Measurements from ENCODE around the gene MAPK11.

Gene MAPK11

DNA sequence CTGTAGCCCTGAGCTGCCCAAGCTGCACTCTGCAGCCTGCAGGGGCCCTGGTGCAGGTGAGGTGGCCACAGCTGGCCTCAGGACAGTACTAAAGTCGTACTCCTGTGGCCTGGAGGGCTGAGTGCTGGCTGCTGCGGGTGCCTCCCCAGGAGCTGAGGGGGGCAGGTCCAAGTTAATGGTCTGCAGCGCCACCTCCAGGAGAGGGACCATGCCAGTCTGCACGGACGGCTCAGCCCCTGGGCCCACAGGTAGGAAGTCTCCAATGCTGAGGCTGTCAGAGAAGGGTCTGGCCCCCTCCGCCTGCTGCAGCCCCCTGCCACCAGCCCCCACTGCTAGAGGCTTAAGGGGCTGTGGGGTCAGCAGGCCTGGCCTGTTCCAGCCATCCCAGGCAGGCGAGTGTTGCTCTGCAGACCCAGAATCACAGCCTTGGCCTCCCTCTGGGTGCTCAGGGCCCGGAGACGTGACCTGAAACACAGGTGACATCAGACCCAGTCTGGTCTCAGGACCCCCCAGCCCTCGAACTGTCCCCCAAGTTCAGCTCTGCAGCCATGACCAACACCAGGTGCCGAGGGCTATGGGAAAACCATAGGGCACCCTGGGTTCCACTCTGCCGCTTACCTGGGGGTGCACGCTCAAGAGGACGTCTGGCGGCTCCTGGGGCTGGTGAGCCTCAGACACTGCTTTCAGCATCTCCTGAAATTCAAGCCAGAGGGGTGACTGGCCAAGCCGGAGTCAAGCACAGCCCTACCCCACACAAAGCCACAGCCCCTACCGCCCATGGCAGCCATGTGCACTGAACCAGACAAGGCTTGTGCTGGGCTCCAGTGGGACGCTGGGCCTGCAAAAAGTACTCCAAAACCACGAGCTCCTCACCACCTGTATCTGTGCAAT lies 48.5 kb downstream of the MAPK11 start:
- no peaks in the 10 kb centered on the region for H3K27me3 ChIP-seq (ENCODE audit: control insufficient read depth, insufficient read depth, low read length)
- no peak overlapping the region for H3K27ac ChIP-seq (ENCODE audit: low read depth, low read length)
- H3K36me3 ChIP-seq (ENCODE audit: control insufficient read depth, insufficient read depth, low read length) = peaks cover 44% of the 10 kb centered on the region

GRCh38 chr22:50220603-50221409 lies 49.4 kb downstream of the MAPK11 start:
- H3K27me3 ChIP-seq (ENCODE audit: control insufficient read depth, insufficient read depth, low read length) = no peaks in the 10 kb centered on the region
- H3K36me3 ChIP-seq (ENCODE audit: control insufficient read depth, insufficient read depth, low read length) = peaks cover 45% of the 10 kb centered on the region
- no peak overlapping the region for H3K4me3 ChIP-seq (ENCODE audit: low read length)
- H3K27ac ChIP-seq (ENCODE audit: low read depth, low read length) = no peak overlapping the region
- H3K9ac ChIP-seq (ENCODE audit: low read length) = no peak overlapping the region
- peaks cover 5% of the 10 kb centered on the region for H3K4me1 ChIP-seq (ENCODE audit: control insufficient read depth, insufficient read depth, low read length)

More for the DNA sequence above, 48.5 kb downstream of the MAPK11 start:
- H3K4me1 ChIP-seq (ENCODE audit: control insufficient read depth, insufficient read depth, low read length) = peaks cover 5% of the 10 kb centered on the region
- H3K9ac ChIP-seq (ENCODE audit: low read length) = no peak overlapping the region
- H3K4me3 ChIP-seq (ENCODE audit: low read length) = no peak overlapping the region

- no peaks in the 10 kb centered on the region for H3K27me3 ChIP-seq (ENCODE audit: control insufficient read depth, insufficient read depth, low read length)
- H3K4me1 ChIP-seq (ENCODE audit: control insufficient read depth, insufficient read depth, low read length) = peaks cover 5% of the 10 kb centered on the region
- H3K9ac ChIP-seq (ENCODE audit: low read length) = no peak overlapping the region
- no peak overlapping the region for H3K27ac ChIP-seq (ENCODE audit: low read depth, low read length)
- peaks cover 51% of the 10 kb centered on the region for H3K36me3 ChIP-seq (ENCODE audit: control insufficient read depth, insufficient read depth, low read length)
- no peak overlapping the region for H3K4me3 ChIP-seq (ENCODE audit: low read length)
Measured at GRCh38 chr22:50219800-50220602, 50.2 kb downstream of the MAPK11 start.

GRCh38 chr22:50218996-50219727 lies 51.0 kb downstream of the MAPK11 start:
- Histone ChIP-seq H3K4me3 (ENCODE audit: low read length) (no peak overlapping the region), H3K9ac (ENCODE audit: low read length) (no peak overlapping the region), H3K27ac (ENCODE audit: low read depth, low read length) (no peak overlapping the region), H3K4me1 (ENCODE audit: control insufficient read depth, insufficient read depth, low read length) (peaks cover 5% of the 10 kb centered on the region), H3K27me3 (ENCODE audit: control insufficient read depth, insufficient read depth, low read length) (no peaks in the 10 kb centered on the region), H3K36me3 (ENCODE audit: control insufficient read depth, insufficient read depth, low read length) (peaks cover 53% of the 10 kb centered on the region)

GRCh38 chr22:50218153-50218995 lies 51.8 kb downstream of the MAPK11 start:
- Histone ChIP-seq H3K27me3 (ENCODE audit: control insufficient read depth, insufficient read depth, low read length) (no peaks in the 10 kb centered on the region), H3K27ac (ENCODE audit: low read depth, low read length) (no peak overlapping the region), H3K36me3 (ENCODE audit: control insufficient read depth, insufficient read depth, low read length) (peaks cover 50% of the 10 kb centered on the region), H3K4me3 (ENCODE audit: low read length) (no peak overlapping the region), H3K9ac (ENCODE audit: low read length) (no peak overlapping the region), H3K4me1 (ENCODE audit: control insufficient read depth, insufficient read depth, low read length) (peaks cover 5% of the 10 kb centered on the region)

DNA sequence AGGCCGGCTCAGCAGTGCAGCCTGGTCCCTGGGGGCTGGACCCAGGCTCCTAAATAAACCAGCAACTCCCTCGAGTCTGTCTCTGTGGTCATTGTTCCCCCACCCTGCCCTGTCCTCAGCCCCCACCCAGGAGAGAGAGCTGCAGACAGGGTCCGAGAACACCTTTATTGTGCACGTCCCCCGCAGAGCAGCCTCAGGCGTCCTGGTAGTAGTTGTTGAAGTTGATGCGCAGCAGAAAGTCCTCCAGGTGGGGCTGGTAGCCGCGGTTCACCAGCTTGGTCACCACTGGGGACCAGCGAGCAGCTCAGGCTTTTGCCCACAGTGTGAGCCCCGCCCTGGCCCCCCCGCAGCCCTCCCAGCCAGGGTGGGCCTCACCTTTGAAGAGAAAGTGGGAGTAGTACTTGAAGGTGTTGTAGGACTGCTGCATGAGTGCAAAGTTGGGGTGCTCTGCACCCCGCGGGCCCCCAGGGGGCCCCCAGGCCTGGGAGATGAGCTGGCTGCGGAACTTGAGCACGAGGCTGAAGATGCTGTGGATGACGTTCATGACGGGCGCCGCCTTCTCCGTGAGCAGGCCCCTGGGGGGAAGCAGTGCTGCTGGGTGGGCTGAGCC lies 52.5 kb downstream of the MAPK11 start:
- Histone ChIP-seq H3K4me1 (ENCODE audit: control insufficient read depth, insufficient read depth, low read length) (peaks cover 5% of the 10 kb centered on the region), H3K4me3 (ENCODE audit: low read length) (no peak overlapping the region), H3K36me3 (ENCODE audit: control insufficient read depth, insufficient read depth, low read length) (peaks cover 50% of the 10 kb centered on the region), H3K27ac (ENCODE audit: low read depth, low read length) (no peak overlapping the region), H3K9ac (ENCODE audit: low read length) (no peak overlapping the region), H3K27me3 (ENCODE audit: control insufficient read depth, insufficient read depth, low read length) (no peaks in the 10 kb centered on the region)

DNA sequence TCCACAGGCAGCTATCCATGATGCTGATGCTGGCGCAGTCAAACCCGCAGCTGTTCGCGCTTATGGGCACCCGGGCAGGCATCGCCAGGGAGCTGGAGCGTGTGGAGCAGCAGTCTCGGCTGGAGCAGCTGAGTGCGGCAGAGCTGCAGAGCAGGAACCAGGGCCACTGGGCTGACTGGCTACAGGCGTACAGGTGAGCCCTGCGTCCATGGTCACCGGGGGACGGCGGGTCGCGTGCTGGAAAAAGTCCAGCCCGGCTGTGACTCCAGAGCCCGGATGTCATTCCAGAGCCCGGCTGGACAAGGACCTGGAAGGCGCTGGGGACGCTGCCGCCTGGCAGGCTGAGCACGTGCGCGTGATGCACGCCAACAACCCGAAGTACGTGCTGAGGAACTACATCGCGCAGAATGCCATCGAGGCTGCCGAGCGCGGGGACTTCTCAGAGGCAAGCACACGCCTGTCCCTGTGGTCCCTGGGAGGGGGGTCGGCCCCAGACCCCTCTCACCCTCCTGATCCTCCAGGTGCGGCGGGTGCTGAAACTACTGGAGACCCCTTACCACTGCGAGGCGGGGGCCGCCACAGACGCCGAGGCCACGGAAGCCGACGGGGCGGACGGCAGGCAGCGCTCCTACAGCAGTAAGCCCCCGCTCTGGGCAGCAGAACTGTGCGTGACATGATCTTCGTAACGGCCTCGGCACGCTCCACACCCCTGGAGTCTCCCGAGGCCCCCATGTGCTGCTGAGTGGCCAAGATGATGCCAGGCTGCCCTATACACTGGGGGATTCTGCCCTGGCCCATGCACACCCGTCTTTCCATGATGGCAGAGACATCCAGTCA lies 53.3 kb downstream of the MAPK11 start:
- no peak overlapping the region for H3K27ac ChIP-seq (ENCODE audit: low read depth, low read length)
- peaks cover 5% of the 10 kb centered on the region for H3K4me1 ChIP-seq (ENCODE audit: control insufficient read depth, insufficient read depth, low read length)
- H3K9ac ChIP-seq (ENCODE audit: low read length) = no peak overlapping the region
- no peak overlapping the region for H3K4me3 ChIP-seq (ENCODE audit: low read length)
- no peaks in the 10 kb centered on the region for H3K27me3 ChIP-seq (ENCODE audit: control insufficient read depth, insufficient read depth, low read length)
- peaks cover 44% of the 10 kb centered on the region for H3K36me3 ChIP-seq (ENCODE audit: control insufficient read depth, insufficient read depth, low read length)

- Histone ChIP-seq H3K4me3 (ENCODE audit: low read length) (no peak overlapping the region), H3K4me1 (ENCODE audit: control insufficient read depth, insufficient read depth, low read length) (peaks cover 5% of the 10 kb centered on the region), H3K36me3 (ENCODE audit: control insufficient read depth, insufficient read depth, low read length) (peaks cover 41% of the 10 kb centered on the region), H3K9ac (ENCODE audit: low read length) (no peak overlapping the region), H3K27me3 (ENCODE audit: control insufficient read depth, insufficient read depth, low read length) (no peaks in the 10 kb centered on the region), H3K27ac (ENCODE audit: low read depth, low read length) (no peak overlapping the region)
Measured at GRCh38 chr22:50216055-50216683, 54.0 kb downstream of the MAPK11 start.

GRCh38 chr22:50215297-50216054 lies 54.7 kb downstream of the MAPK11 start:
- Histone ChIP-seq H3K27me3 (ENCODE audit: control insufficient read depth, insufficient read depth, low read length) (no peaks in the 10 kb centered on the region), H3K4me3 (ENCODE audit: low read length) (no peak overlapping the region), H3K4me1 (ENCODE audit: control insufficient read depth, insufficient read depth, low read length) (peaks cover 5% of the 10 kb centered on the region), H3K36me3 (ENCODE audit: control insufficient read depth, insufficient read depth, low read length) (peaks cover 37% of the 10 kb centered on the region), H3K9ac (ENCODE audit: low read length) (no peak overlapping the region), H3K27ac (ENCODE audit: low read depth, low read length) (no peak overlapping the region)
